IMR-90 (cell line): ENCODE data around the gene MT1E. TPM values are rescaled to one million over a fixed set of nuclear protein-coding genes. Genes with fewer than 3 reads are reported as not detected.
A peak's percentile ranks its signal among the peaks of the same experiment; 100 is the strongest.

Experiments used
- ATAC-seq: fragments of 200-7000 bp; cut with Tn5 transposase; 2 replicates; pipeline ENCODE4 v1.9.1; 2020; ENCODE audit warnings: low read depth, mild to moderate bottlenecking, moderate library complexity
- BruUV-seq: library from RNA; stranded (reverse); fragments of 400-500 nt; replicated peaks from 2 replicates; lab custom pipeline; 2021; lab: Mats Ljungman, UMichigan
- CTCF ChIA-PET: fragments of 300-600 bp; formaldehyde crosslinking; extraction: SDS; loops from one replicate; lab custom pipeline; 2021; ENCODE audit warnings: antibody characterized with exemption; lab: Yijun Ruan, JAX
- POLR2A ChIA-PET: fragments of 300-600 bp; sonication (Branson Sonifier 250); formaldehyde crosslinking; loops from one replicate; lab custom pipeline; 2022; ENCODE audit warnings: antibody characterized with exemption; ENCODE audit not compliant: unreplicated experiment; lab: Charles Lee
- DNase-seq: peaks from one replicate; pipeline ENCODE4 v3.0.0; 2013
- H2AFZ ChIP-seq: replicated peaks from 2 replicates; pipeline ENCODE3; 2013; ENCODE audit warnings: low read length, mild to moderate bottlenecking; ENCODE audit not compliant: poor library complexity
- H2AK5ac ChIP-seq: 2 replicates; pipeline ENCODE4 v1.6.1; 2013; ENCODE audit warnings: low read depth, low read length, inconsistent platforms
- H2AK9ac ChIP-seq: replicated peaks from 2 replicates; pipeline ENCODE3; 2013; ENCODE audit warnings: mild to moderate bottlenecking, low read depth, low read length, moderate library complexity; ENCODE audit not compliant: poor library complexity
- H2BK120ac ChIP-seq: 2 replicates; pipeline ENCODE4 v1.6.1; 2013; ENCODE audit warnings: low read depth, low read length, inconsistent platforms
- H2BK15ac ChIP-seq: 3 replicates; pipeline ENCODE4 v1.6.1; 2013; ENCODE audit warnings: low read depth, low read length, inconsistent platforms
- H2BK20ac ChIP-seq: 2 replicates; pipeline ENCODE4 v1.6.1; 2013; ENCODE audit warnings: low read depth, mild to moderate bottlenecking, inconsistent platforms, low read length, moderate library complexity
- H2BK5ac ChIP-seq: 2 replicates; pipeline ENCODE4 v1.6.1; 2013; ENCODE audit warnings: mild to moderate bottlenecking, low read depth, low read length, inconsistent platforms; ENCODE audit not compliant: poor library complexity, severe bottlenecking
- H3K14ac ChIP-seq: replicated peaks from 2 replicates; pipeline ENCODE4 v1.6.1; 2013; ENCODE audit warnings: low read depth, low read length, inconsistent platforms
- H3K18ac ChIP-seq: 2 replicates; pipeline ENCODE4 v1.6.1; 2013; ENCODE audit warnings: low read depth, low read length, control low read depth
- H3K23ac ChIP-seq: 2 replicates; pipeline ENCODE4 v1.6.1; 2013; ENCODE audit warnings: low read depth, low read length, inconsistent platforms
- H3K27ac ChIP-seq: 2 replicates; pipeline ENCODE4 v1.5.1; 2013; ENCODE audit warnings: mild to moderate bottlenecking, control low read depth, low read length; ENCODE audit not compliant: insufficient read depth
- H3K27me3 ChIP-seq: 2 replicates; pipeline ENCODE4 v1.6.1; 2013; ENCODE audit warnings: low read length; ENCODE audit not compliant: control insufficient read depth, insufficient read depth
- H3K36me3 ChIP-seq: 2 replicates; pipeline ENCODE4 v1.6.1; 2013; ENCODE audit warnings: low read length, mixed read lengths; ENCODE audit not compliant: control insufficient read depth, insufficient read depth
- H3K4ac ChIP-seq: 2 replicates; pipeline ENCODE4 v1.6.1; 2013; ENCODE audit warnings: low read depth, low read length, inconsistent platforms
- H3K4me1 ChIP-seq: 2 replicates; pipeline ENCODE4 v1.6.1; 2013; ENCODE audit warnings: low read length, mixed read lengths; ENCODE audit not compliant: control insufficient read depth, insufficient read depth
- H3K4me2 ChIP-seq: 2 replicates; pipeline ENCODE4 v1.6.1; 2013; ENCODE audit warnings: low read depth, mild to moderate bottlenecking, control low read depth, low read length, moderate library complexity
- H3K4me3 ChIP-seq: 2 replicates; pipeline ENCODE4 v1.5.1; 2013; ENCODE audit warnings: low read depth, mild to moderate bottlenecking, control low read depth, low read length, moderate library complexity; ENCODE audit not compliant: insufficient read depth
- H3K56ac ChIP-seq: 2 replicates; pipeline ENCODE4 v1.6.1; 2013; ENCODE audit warnings: low read length, inconsistent platforms; ENCODE audit not compliant: insufficient read depth; ENCODE audit errors: extremely low read depth
- H3K79me1 ChIP-seq, 2 experiments: 2 replicates each; pipeline ENCODE4 v1.6.1; 2013; ENCODE audit warnings: low read length in 2 of 2, inconsistent platforms in 1 of 2, low read depth in 1 of 2
- H3K9ac ChIP-seq: 2 replicates; pipeline ENCODE4 v1.6.1; 2013; ENCODE audit warnings: low read depth, low read length, control low read depth
- H3K9me1 ChIP-seq: 2 replicates; pipeline ENCODE4 v1.6.1; 2013; ENCODE audit warnings: low read length, inconsistent platforms; ENCODE audit not compliant: insufficient read depth
- H3K9me3 ChIP-seq: 2 replicates; pipeline ENCODE4 v1.6.1; 2013; ENCODE audit warnings: low read length; ENCODE audit not compliant: control insufficient read depth, insufficient read depth
- H4K20me1 ChIP-seq: 2 replicates; pipeline ENCODE4 v1.6.1; 2013; ENCODE audit warnings: low read length, inconsistent platforms; ENCODE audit not compliant: insufficient read depth
- H4K5ac ChIP-seq: 2 replicates; pipeline ENCODE4 v1.6.1; 2013; ENCODE audit warnings: mild to moderate bottlenecking, low read depth, low read length, control low read depth
- H4K8ac ChIP-seq, 2 experiments: 2 replicates each; pipeline ENCODE4 v1.6.1; 2013; ENCODE audit warnings: low read depth in 2 of 2, low read length in 2 of 2, control low read depth in 1 of 2, inconsistent platforms in 1 of 2
- H4K91ac ChIP-seq: 2 replicates; pipeline ENCODE4 v1.6.1; 2013; ENCODE audit warnings: low read depth, low read length, inconsistent platforms; ENCODE audit not compliant: insufficient read depth
- FOS ChIP-seq: fragments of 150-350 bp; IDR thresholded peaks from 2 replicates; pipeline ENCODE4 v1.6.1; 2016; ENCODE audit warnings: low read depth, low read length
- MAFK ChIP-seq: IDR thresholded peaks from 2 replicates; pipeline ENCODE4 v1.6.1; 2012; ENCODE audit warnings: low read depth, low read length, improper control_type of control experiment
- MXI1 ChIP-seq: IDR thresholded peaks from 2 replicates; pipeline ENCODE4 v1.6.1; 2012; ENCODE audit warnings: low read depth, mild to moderate bottlenecking, low read length, moderate library complexity, borderline replicate concordance
- NFE2L2 ChIP-seq: fragments of 150-350 bp; IDR thresholded peaks from 2 replicates; pipeline ENCODE4 v1.6.1; 2016; ENCODE audit warnings: low read depth, mild to moderate bottlenecking, low read length
- RCOR1 ChIP-seq: IDR thresholded peaks from 2 replicates; pipeline ENCODE4 v1.6.1; 2012; ENCODE audit warnings: mild to moderate bottlenecking, low read length, improper control_type of control experiment; ENCODE audit not compliant: insufficient replicate concordance
- RFX5 ChIP-seq: IDR thresholded peaks from 2 replicates; pipeline ENCODE4 v1.8.0; 2012; ENCODE audit warnings: low read depth, mild to moderate bottlenecking, low read length, moderate library complexity
- WGBS, 2 experiments: methylation state at CpG; one replicate each; pipeline versions ENCODE4 v1.1.5 to v1.1.7; 2013; ENCODE audit warnings: missing lambda C conversion rate in 2 of 2; ENCODE audit not compliant: insufficient read length in 1 of 2; ENCODE audit errors: extremely low coverage in 2 of 2; 5-methylcytosine and 5-hydroxymethylcytosine counted together
- dilution Hi-C: fragments of 300-500 bp; cut with HindIII; formaldehyde crosslinking; loops from one replicate; pipeline ENCODE4 v1.14.3; 2018; ENCODE audit warnings: low sequenced_read_pairs; ENCODE audit not compliant: unreplicated experiment
- in situ Hi-C: fragments of 300-500 bp; cut with MboI; formaldehyde crosslinking; loops from 3 replicates; pipeline ENCODE4 v1.14.3; 2019; ENCODE audit warnings: low sequenced_read_pairs, inconsistent platforms, mixed read lengths
- intact Hi-C: fragments of 100-400 bp; cut with micrococcal nuclease; formaldehyde crosslinking; loops from 2 replicates; pipeline ENCODE4 v1.10.0; 2022
- polyA plus RNA-seq, 3 experiments: library from polyadenylated mRNA; depleted of rRNA; stranded (reverse); fragments of >200 nt; gene quantifications; 2 replicates each; pipeline ENCODE4 v1.2.3, GENCODE V29; 2012; ENCODE audit warnings: low replicate concordance in 1 of 3
- total RNA-seq: library from RNA; depleted of rRNA; stranded (reverse); fragments of >200 nt; gene quantifications from 2 replicates; pipeline ENCODE4 v1.2.3, GENCODE V29; 2012

Gene MT1E
- total and polyA plus RNA-seq, 2 of the 4 experiments (the other 2 are of a cell fraction), result 137 to 821 TPM

DNA sequence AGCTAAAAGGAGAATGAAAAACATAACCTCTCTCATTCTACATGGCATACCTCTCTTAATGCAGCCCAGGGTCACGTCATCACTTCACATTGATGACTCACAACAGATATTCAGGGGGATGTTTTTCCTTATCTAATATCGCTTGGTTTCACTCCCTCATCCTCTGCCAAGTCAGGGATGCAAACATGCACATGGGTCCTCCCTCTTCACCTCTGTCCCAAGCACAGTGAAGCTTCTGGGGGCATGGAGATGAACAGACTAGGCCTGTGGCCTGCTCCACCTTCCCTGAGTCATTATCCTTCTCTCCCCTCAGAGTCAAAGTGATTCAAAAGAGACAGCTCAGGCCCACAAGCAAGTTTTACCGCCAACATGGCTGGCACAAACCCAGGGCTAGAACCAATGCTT lies 19.5 kb upstream of the MT1E start:
- Histone ChIP-seq H2AK9ac (no peak overlapping the region), H3K27ac (peak overlapping the region; percentile 76), H3K9me1 (peaks cover 14% of the 10 kb centered on the region), H3K4ac (peak overlapping the region; percentile 92), H2BK120ac (peak overlapping the region; percentile 90), H3K4me2 (peak overlapping the region; percentile 49), H4K91ac (peak overlapping the region; percentile 98), H3K9ac (no peak overlapping the region), H3K56ac (peak overlapping the region; percentile 67), H3K36me3 (no peaks in the 10 kb centered on the region), H4K20me1 (peaks cover 11% of the 10 kb centered on the region), H2AK5ac (peak overlapping the region; percentile 96), H2BK15ac (peak overlapping the region; percentile 59), H3K4me1 (peaks cover 23% of the 10 kb centered on the region), H3K79me1 (peaks cover 0 to 25% of the 10 kb centered on the region in 2 experiments; a peak in 2 of 4 replicates), H2BK5ac (peak overlapping the region; percentile 95), H3K27me3 (no peaks in the 10 kb centered on the region), H3K14ac (peak overlapping the region; percentile 78), H3K23ac (peak overlapping the region; percentile 78; the same call in 1 of the 2 replicates), H4K8ac (peak overlapping the region; percentile 7 to 96; a peak in 3 of 4 replicates), H2AFZ (peak overlapping the region; percentile 59), H3K4me3 (no peak overlapping the region), H3K18ac (peak overlapping the region; percentile 54), H4K5ac (peak overlapping the region; percentile 23), H2BK20ac (peak overlapping the region; percentile 88), H3K9me3 (no peaks in the 10 kb centered on the region)
- BruUV-seq, result no TSS peak
- peak; percentile 74 for TF ChIP-seq FOS
- TF ChIP-seq RFX5, result no peak
- TF ChIP-seq MAFK, result no peak; the same call in none of the 2 replicates
- 0 out of 2 replicates have a peak, but pooled peaks have one; percentile 27 for TF ChIP-seq MXI1
- no peak for TF ChIP-seq NFE2L2
- TF ChIP-seq RCOR1, result peak; percentile 87
- CTCF ChIA-PET, result interaction anchor here (0.8 to 2.1 kb wide), 2 partner anchors 96 to 103 kb away, joined by 3 to 9 read pairs; no protein-coding TSS in a partner anchor
- DNase-seq (peak; percentile 79), ATAC-seq (no peak; the same call in 1 of the 2 replicates)
- in situ Hi-C loops (no loop called here), dilution Hi-C loops (no loop called here), intact Hi-C loops (loop anchor here (5.0 to 10.0 kb wide), 3 partner anchors 76 to 251 kb away; partner anchors contain the start of gene MT1X)
- POLR2A ChIA-PET, result interaction anchor here (1.0 kb wide), 1 partner anchor 14 kb away, joined by 3 read pairs; no protein-coding TSS in a partner anchor
- WGBS, 2 experiments, result no CpG with 5 or more reads among the region's 3 CpGs
